ENCODE results near the gene DENND1A.

The DENND1A gene

GRCh38 chr9:123568691-123569688, 360.9 kb downstream of the DENND1A start:
- no peaks in the 10 kb centered on the region for H3K9me3 ChIP-seq (ENCODE audit: control insufficient read depth in 2 of 2, low read length in 2 of 2)
- no peaks in the 10 kb centered on the region for H3K4me1 ChIP-seq (ENCODE audit: control insufficient read depth, insufficient read depth, low read length)
- no peak overlapping the region for H3K9ac ChIP-seq (ENCODE audit: low read length in 2 of 2)
- no peaks in the 10 kb centered on the region for H3K36me3 ChIP-seq (ENCODE audit: control insufficient read depth in 2 of 2, insufficient read depth in 2 of 2, low read length in 2 of 2)
- no peak overlapping the region for H3K27ac ChIP-seq (ENCODE audit: low read length)
- H3K4me3 ChIP-seq (ENCODE audit: low read length in 2 of 2), result no peak overlapping the region
- no peaks in the 10 kb centered on the region for H3K27me3 ChIP-seq (ENCODE audit: control insufficient read depth in 1 of 2, insufficient read depth in 2 of 2, low read length in 2 of 2)

DNA sequence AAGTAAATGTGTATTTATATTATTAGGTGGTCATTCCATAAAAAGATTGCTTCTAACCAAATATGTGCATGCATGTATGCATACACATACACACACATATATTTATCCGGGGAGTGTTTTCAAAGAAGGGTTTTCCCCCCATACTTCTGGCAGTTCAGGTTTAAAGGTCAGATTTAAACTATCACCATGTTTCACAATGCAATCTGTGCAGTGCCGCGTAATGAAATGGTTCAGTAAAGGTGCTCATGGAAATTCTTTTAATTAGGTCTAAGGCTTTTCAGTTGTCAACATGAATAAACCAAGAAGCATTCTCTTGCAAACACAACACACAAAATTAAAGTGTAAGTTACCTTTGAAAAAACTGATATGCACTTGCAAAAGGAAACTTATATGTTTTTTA, 362.9 kb downstream of the DENND1A start:
- Histone ChIP-seq H3K4me1 (ENCODE audit: control insufficient read depth, insufficient read depth, low read length) (no peaks in the 10 kb centered on the region), H3K9me3 (ENCODE audit: control insufficient read depth in 2 of 2, low read length in 2 of 2) (no peaks in the 10 kb centered on the region), H3K27me3 (ENCODE audit: control insufficient read depth in 1 of 2, insufficient read depth in 2 of 2, low read length in 2 of 2) (no peaks in the 10 kb centered on the region), H3K36me3 (ENCODE audit: control insufficient read depth in 2 of 2, insufficient read depth in 2 of 2, low read length in 2 of 2) (no peaks in the 10 kb centered on the region), H3K4me3 (ENCODE audit: low read length in 2 of 2) (no peak overlapping the region), H3K27ac (ENCODE audit: low read length) (no peak overlapping the region), H3K9ac (ENCODE audit: low read length in 2 of 2) (no peak overlapping the region)

- Histone ChIP-seq H3K27ac (ENCODE audit: low read length) (no peak overlapping the region), H3K9ac (ENCODE audit: low read length in 2 of 2) (no peak overlapping the region), H3K4me3 (ENCODE audit: low read length in 2 of 2) (no peak overlapping the region), H3K4me1 (ENCODE audit: control insufficient read depth, insufficient read depth, low read length) (no peaks in the 10 kb centered on the region), H3K36me3 (ENCODE audit: control insufficient read depth in 2 of 2, insufficient read depth in 2 of 2, low read length in 2 of 2) (no peaks in the 10 kb centered on the region), H3K9me3 (ENCODE audit: control insufficient read depth in 2 of 2, low read length in 2 of 2) (no peaks in the 10 kb centered on the region), H3K27me3 (ENCODE audit: control insufficient read depth in 1 of 2, insufficient read depth in 2 of 2, low read length in 2 of 2) (no peaks in the 10 kb centered on the region)
Measured at GRCh38 chr9:123564652-123565051, 365.3 kb downstream of the DENND1A start.

GRCh38 chr9:123562844-123563346, 367.0 kb downstream of the DENND1A start:
- no peak overlapping the region for H3K9ac ChIP-seq (ENCODE audit: low read length in 2 of 2)

DNA sequence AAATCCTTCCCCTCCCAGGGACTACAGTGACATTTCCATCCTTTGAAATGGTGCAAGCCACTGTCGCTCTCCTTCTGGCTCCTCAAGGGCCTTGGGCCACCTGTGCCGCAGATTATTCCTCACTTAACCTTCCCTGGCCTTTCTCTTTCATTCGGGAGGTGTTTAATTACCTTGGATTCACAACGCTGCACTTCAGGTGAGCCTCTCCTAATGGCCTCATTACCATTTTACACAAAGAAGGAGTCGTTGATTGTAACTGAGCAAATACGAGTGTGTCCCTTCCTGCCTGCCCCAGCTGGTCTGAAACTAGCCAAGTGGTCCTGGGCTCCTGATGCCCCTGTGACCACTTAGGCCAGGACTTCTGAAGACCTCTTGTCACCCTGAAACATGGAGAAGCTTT, 368.9 kb downstream of the DENND1A start:
- no peak overlapping the region for H3K27ac ChIP-seq (ENCODE audit: low read length)
- H3K9me3 ChIP-seq (ENCODE audit: control insufficient read depth in 2 of 2, low read length in 2 of 2), result no peaks in the 10 kb centered on the region
- no peak overlapping the region for H3K9ac ChIP-seq (ENCODE audit: low read length in 2 of 2)
- H3K4me3 ChIP-seq (ENCODE audit: low read length in 2 of 2), result no peak overlapping the region
- peaks cover 10 to 14% of the 10 kb centered on the region in 2 donors for H3K36me3 ChIP-seq (ENCODE audit: control insufficient read depth in 2 of 2, insufficient read depth in 2 of 2, low read length in 2 of 2)
- no peaks in the 10 kb centered on the region for H3K27me3 ChIP-seq (ENCODE audit: control insufficient read depth in 1 of 2, insufficient read depth in 2 of 2, low read length in 2 of 2)
- H3K4me1 ChIP-seq (ENCODE audit: control insufficient read depth, insufficient read depth, low read length), result no peaks in the 10 kb centered on the region

More at GRCh38 chr9:123562844-123563346, 367.0 kb downstream of the DENND1A start:
- Histone ChIP-seq H3K9me3 (ENCODE audit: control insufficient read depth in 2 of 2, low read length in 2 of 2) (no peaks in the 10 kb centered on the region), H3K27me3 (ENCODE audit: control insufficient read depth in 1 of 2, insufficient read depth in 2 of 2, low read length in 2 of 2) (no peaks in the 10 kb centered on the region), H3K27ac (ENCODE audit: low read length) (no peak overlapping the region), H3K36me3 (ENCODE audit: control insufficient read depth in 2 of 2, insufficient read depth in 2 of 2, low read length in 2 of 2) (no peaks in the 10 kb centered on the region), H3K4me3 (ENCODE audit: low read length in 2 of 2) (no peak overlapping the region), H3K4me1 (ENCODE audit: control insufficient read depth, insufficient read depth, low read length) (no peaks in the 10 kb centered on the region)

DNA sequence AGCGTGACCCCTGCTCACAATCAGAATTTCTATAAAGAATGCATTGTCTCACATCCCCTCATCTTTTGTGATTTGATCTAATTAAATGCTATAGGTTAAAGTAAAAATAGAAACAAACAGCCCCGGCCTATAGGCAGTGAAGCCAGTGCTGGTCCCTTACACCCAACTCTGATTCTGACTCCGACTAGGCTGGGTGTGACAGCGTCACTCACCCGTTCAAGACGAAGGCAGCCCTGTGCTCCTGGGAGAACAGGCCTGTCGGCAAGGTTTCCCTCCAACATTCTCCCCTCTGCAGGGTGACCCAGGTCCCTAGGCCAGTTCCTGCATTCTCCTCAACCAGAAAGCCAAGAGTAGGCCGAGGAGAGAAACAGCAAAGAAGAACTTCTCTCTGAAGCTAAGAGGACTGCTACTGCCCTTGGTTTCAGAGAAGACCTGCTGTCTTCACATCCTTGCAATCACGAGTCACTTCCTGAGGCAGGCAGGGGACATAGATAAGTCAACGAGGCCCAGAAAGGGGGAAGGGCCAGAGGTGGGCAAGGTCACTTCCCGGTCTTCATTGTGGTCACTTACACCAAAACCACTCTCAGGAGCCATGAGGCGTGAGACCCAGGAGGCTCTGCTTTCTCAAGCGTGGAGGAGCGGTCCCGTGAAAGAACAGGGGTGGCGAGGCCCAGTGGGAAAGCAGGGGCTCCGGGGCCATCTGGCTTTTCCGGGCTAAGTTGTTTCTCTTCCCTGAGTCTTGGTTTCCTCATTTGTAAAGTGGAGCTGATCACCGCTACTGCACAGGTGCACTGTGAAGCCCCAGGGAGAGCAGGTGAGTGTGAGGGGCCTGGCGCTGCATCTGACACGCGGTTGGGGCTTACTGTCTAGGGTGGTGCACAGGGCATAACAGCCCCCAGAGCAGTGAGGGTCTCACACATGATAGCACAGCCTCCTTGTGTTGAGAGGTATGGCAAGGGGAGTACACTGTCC, 373.2 kb downstream of the DENND1A start:
- H3K36me3 ChIP-seq (ENCODE audit: control insufficient read depth in 2 of 2, insufficient read depth in 2 of 2, low read length in 2 of 2), result peaks cover 17 to 18% of the 10 kb centered on the region in 2 donors
- H3K9ac ChIP-seq (ENCODE audit: low read length in 2 of 2), result no peak overlapping the region
- no peaks in the 10 kb centered on the region for H3K27me3 ChIP-seq (ENCODE audit: control insufficient read depth in 1 of 2, insufficient read depth in 2 of 2, low read length in 2 of 2)
- no peak overlapping the region for H3K4me3 ChIP-seq (ENCODE audit: low read length in 2 of 2)
- no peaks in the 10 kb centered on the region for H3K9me3 ChIP-seq (ENCODE audit: control insufficient read depth in 2 of 2, low read length in 2 of 2)
- H3K27ac ChIP-seq (ENCODE audit: low read length), result no peak overlapping the region
- no peaks in the 10 kb centered on the region for H3K4me1 ChIP-seq (ENCODE audit: control insufficient read depth, insufficient read depth, low read length)

DNA sequence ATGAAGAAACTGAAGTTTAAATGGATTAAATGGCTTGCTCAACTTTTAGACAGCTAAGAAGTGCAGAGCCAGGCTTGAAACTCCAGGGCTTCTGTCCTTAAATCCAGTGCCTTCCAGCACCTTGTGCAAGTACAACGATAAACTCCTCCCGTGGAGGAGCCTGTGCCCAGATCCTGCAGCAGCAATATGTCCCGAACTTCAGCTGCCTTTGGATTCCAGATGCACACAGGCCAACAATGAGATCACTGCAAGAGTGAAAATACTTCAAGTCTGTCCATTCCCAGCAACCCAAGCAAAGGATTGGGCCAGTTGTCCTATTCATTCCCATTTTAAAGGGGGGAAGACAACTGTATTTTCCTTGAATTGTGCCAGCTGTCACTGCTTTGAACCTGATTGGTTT, 374.3 kb downstream of the DENND1A start:
- Histone ChIP-seq H3K4me1 (ENCODE audit: control insufficient read depth, insufficient read depth, low read length) (no peaks in the 10 kb centered on the region), H3K36me3 (ENCODE audit: control insufficient read depth in 2 of 2, insufficient read depth in 2 of 2, low read length in 2 of 2) (peaks cover 17 to 18% of the 10 kb centered on the region in 2 donors), H3K9ac (ENCODE audit: low read length in 2 of 2) (no peak overlapping the region), H3K4me3 (ENCODE audit: low read length in 2 of 2) (no peak overlapping the region), H3K9me3 (ENCODE audit: control insufficient read depth in 2 of 2, low read length in 2 of 2) (no peaks in the 10 kb centered on the region), H3K27me3 (ENCODE audit: control insufficient read depth in 1 of 2, insufficient read depth in 2 of 2, low read length in 2 of 2) (no peaks in the 10 kb centered on the region), H3K27ac (ENCODE audit: low read length) (no peak overlapping the region)

- H3K9ac ChIP-seq (ENCODE audit: low read length in 2 of 2), result no peak overlapping the region
- no peak overlapping the region for H3K4me3 ChIP-seq (ENCODE audit: low read length in 2 of 2)
- no peaks in the 10 kb centered on the region for H3K9me3 ChIP-seq (ENCODE audit: control insufficient read depth in 2 of 2, low read length in 2 of 2)
- no peaks in the 10 kb centered on the region for H3K27me3 ChIP-seq (ENCODE audit: control insufficient read depth in 1 of 2, insufficient read depth in 2 of 2, low read length in 2 of 2)
- no peak overlapping the region for H3K27ac ChIP-seq (ENCODE audit: low read length)
- H3K36me3 ChIP-seq (ENCODE audit: control insufficient read depth in 2 of 2, insufficient read depth in 2 of 2, low read length in 2 of 2), result peaks cover 16 to 18% of the 10 kb centered on the region in 2 donors
- H3K4me1 ChIP-seq (ENCODE audit: control insufficient read depth, insufficient read depth, low read length), result no peaks in the 10 kb centered on the region
Measured at GRCh38 chr9:123552530-123552929, 377.4 kb downstream of the DENND1A start.

DNA sequence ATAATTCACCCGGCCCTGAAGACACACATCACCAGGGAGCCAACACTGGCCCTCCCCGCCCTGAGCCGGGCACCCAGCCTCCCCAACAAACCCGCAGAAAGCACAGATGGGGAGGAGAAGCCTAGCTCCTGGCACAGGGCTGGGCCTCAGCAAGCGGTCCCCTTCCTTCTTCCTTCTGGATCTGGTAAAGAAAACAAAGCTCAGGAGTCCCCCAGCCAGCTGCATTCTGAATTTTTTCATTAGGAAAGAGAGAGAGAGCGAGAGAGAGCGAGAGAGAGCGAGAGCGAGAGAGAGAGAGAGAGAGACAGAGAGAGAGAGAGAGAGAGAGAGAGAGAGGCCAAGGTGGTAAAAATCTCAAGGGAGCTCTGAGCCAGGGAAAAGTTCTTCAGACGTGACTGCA, 378.2 kb downstream of the DENND1A start:
- Histone ChIP-seq H3K4me3 (ENCODE audit: low read length in 2 of 2) (no peak overlapping the region), H3K36me3 (ENCODE audit: control insufficient read depth in 2 of 2, insufficient read depth in 2 of 2, low read length in 2 of 2) (peaks cover 11% of the 10 kb centered on the region in 2 donors), H3K9me3 (ENCODE audit: control insufficient read depth in 2 of 2, low read length in 2 of 2) (no peaks in the 10 kb centered on the region), H3K4me1 (ENCODE audit: control insufficient read depth, insufficient read depth, low read length) (no peaks in the 10 kb centered on the region), H3K9ac (ENCODE audit: low read length in 2 of 2) (no peak overlapping the region), H3K27me3 (ENCODE audit: control insufficient read depth in 1 of 2, insufficient read depth in 2 of 2, low read length in 2 of 2) (no peaks in the 10 kb centered on the region), H3K27ac (ENCODE audit: low read length) (no peak overlapping the region)

GRCh38 chr9:123550797-123551196, 379.1 kb downstream of the DENND1A start:
- no peak overlapping the region for H3K27ac ChIP-seq (ENCODE audit: low read length)
- H3K9me3 ChIP-seq (ENCODE audit: control insufficient read depth in 2 of 2, low read length in 2 of 2), result no peaks in the 10 kb centered on the region
- no peak overlapping the region for H3K4me3 ChIP-seq (ENCODE audit: low read length in 2 of 2)
- H3K36me3 ChIP-seq (ENCODE audit: control insufficient read depth in 2 of 2, insufficient read depth in 2 of 2, low read length in 2 of 2), result peaks cover 2 to 4% of the 10 kb centered on the region in 2 donors
- H3K9ac ChIP-seq (ENCODE audit: low read length in 2 of 2), result no peak overlapping the region
- H3K27me3 ChIP-seq (ENCODE audit: control insufficient read depth in 1 of 2, insufficient read depth in 2 of 2, low read length in 2 of 2), result no peaks in the 10 kb centered on the region
- H3K4me1 ChIP-seq (ENCODE audit: control insufficient read depth, insufficient read depth, low read length), result no peaks in the 10 kb centered on the region
